ENCODE data around the gene LIN7B.
"Not testable (repeated sequence)": the region's sequence is repeated elsewhere in the genome, so short reads cannot be mapped to it uniquely, and the experiment has no call there.

GRCh38 chr19:49121841-49122240 lies 7.7 kb downstream of the LIN7B start:
- not testable (repeated sequence) for TF ChIP-seq TAF15 (IDR thresholded peaks at IDR 0.05; ENCODE audit: low read depth, low read length, poor library complexity, severe bottlenecking); POLR2A (IDR thresholded peaks at IDR 0.05; ENCODE audit: insufficient read depth in 1 of 2, low read depth in 2 of 2, low read length in 2 of 2); RBFOX2 (IDR thresholded peaks at IDR 0.05; ENCODE audit: low read depth, low read length); NCOA5 (CRISPR knock-in tag; IDR thresholded peaks at IDR 0.05); NFYB (CRISPR knock-in tag; IDR thresholded peaks at IDR 0.05); SMC3 (IDR thresholded peaks at IDR 0.05; ENCODE audit: low read length); ETS1 (CRISPR knock-in tag; IDR thresholded peaks at IDR 0.05); ATF2 (CRISPR knock-in tag; IDR thresholded peaks at IDR 0.05); HDAC1 (CRISPR knock-in tag; IDR thresholded peaks at IDR 0.05); ZNF451 (CRISPR knock-in tag; IDR thresholded peaks at IDR 0.05); CENPT (CRISPR knock-in tag; IDR thresholded peaks at IDR 0.05; ENCODE audit: low read depth); SIN3A (IDR thresholded peaks at IDR 0.05; ENCODE audit: borderline replicate concordance, low read depth, low read length)

Measured in HepG2 (cell line).